GM18873 (cell line): ENCODE measurements around the gene OR2W1.

Experiments used
- ATAC-seq: cut with Tn5 transposase; IDR thresholded peaks from one replicate; pipeline ENCODE4 v1.9.1; 2021; ENCODE audit warnings: mild to moderate bottlenecking, moderate library complexity, moderate number of reproducible peaks; ENCODE audit not compliant: unreplicated experiment, low FRiP score

OR2W1 gene

DNA sequence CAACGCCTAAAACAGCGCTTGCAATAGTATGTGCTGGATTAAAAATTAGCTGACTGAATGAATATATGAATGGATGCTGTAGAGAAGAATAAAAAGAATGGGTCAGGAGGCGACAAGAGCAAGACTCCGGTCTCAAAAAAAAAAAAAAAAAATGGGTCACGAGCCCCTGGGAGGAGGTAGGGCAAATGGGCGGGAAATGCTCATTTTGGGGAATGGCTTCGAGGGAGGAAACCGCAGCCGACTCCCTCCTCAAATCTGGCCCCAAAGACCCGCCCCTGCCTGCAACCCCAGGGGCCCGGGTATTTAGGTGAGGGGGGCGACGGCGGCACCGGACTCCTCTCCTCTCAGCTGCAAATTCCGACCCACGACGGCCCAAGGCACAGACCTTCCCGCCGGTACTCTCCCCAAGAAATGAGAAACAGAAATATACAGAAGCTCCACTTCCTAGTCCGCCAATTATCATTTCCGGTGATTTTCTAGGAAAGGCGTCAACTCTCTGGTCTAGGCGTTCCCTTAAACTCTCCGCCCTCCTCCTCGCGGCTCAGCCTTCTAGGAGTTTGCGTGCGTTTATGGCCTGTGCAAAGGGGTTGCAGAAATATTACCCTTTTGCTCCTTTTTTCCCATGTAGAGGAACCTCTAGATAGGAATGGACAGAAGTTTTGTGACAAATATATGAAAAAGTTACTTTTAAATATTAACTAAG, 39.6 kb downstream of the OR2W1 start, which contains the start of gene ZNF311:
Gene ZNF311 (minus strand): TSS at position 133 of the 703 bp plus-strand sequence. CDS start 1,361 bp downstream, outside the sequence.
- ATAC-seq: no peak

DNA sequence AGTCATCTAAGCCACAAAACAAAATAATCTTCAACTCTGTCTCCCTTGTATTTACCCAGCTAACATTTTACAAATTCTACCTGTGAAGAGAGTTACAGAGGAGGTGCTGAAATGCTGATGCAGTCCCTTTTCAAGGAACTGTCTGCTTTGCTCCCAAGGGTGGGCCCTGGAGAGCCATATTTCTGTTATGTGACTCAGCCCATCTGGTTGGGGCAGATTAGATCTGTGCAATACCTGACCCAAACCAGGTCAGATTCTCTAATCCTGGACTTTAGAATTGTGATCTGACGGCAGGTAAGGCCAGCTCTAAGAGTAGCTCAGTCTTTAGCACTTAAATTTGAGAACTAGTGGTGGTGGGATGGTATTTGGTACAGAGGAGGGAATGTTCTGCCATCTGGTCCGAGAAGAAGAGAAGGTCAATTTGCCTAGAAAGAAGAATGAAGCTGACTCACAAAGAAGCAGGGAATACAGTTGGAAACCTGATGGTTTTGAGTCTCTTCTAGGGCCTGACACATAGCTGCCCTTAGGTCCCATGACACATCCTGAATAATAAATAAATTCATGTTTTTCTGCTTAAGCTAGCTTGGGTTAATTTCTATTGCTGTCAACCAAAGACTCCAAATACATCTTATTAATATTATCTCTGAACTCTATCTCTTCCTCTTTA, 48.0 kb downstream of the OR2W1 start:
- no peak for ATAC-seq

DNA sequence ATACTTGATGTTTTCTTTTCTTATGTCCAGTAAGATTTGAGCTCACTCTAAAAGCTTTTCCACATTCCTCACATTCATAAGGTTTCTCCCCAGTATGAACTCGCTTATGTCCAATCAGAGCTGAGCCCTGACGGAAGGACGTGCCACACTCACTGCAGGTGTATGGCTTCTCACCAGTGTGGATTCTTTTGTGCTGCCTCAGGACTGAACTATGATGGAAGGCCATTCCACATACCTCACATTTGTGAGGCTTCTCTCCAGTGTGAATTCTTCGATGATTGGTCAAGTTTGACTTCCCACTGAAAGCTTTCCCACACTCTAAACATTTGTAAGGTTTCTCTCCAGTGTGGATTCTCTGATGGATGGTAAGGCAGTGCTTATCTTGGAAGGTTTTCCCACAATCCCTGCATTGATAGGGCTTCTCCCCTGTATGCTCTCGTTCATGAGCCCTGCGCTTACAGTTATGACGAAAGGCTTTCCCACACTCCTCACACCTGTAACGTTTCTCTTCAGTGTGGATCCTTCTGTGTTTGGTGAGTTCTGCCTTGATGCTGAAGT, 49.8 kb downstream of the OR2W1 start:
- no peak for ATAC-seq
